ENCODE results near the gene ZNF326.

The ZNF326 gene

DNA sequence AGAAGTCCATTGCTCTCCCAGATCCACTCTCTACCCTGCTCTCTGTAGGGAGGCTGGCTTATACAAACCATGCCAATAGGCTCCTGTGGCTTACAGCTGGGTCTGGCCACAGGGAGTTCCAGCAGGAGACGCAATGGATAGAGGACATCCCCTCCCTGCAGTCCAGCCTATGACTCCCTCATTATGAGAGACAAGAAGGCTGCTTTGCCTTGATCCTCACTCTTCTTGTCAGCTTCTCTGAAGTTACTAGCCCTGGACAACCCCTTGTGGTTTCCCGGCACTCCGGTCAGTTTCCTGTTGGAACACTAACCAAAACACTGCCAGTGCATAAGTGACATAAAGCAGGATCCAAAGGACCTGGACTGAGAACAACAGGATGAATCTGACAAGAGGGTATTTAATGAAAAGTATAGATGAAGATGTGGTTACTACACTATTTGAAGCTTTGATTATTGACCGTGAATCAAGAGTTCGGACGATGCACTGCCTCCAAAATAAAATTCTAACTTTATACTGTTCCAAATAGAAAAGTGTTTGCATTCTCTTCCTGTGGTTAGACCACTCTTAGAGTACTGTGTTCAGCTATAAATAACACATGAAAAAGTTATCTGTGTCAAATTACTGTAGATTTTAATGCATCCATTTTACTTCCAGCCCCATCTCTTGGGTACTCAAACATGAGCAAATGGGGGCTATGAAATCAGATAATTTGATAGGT is 32.7 kb upstream of the ZNF326 start:
- no peak overlapping the region for H2BK120ac ChIP-seq (ENCODE audit: low read depth, low read length)
- 0% methylated on average over 3 of the region's 6 CpGs for WGBS
- no peak overlapping the region for H3K27ac ChIP-seq (ENCODE audit: low read length, poor library complexity, severe bottlenecking)
- DNase-seq: peak; percentile 94
- H2AFZ ChIP-seq (ENCODE audit: low read depth, low read length): no peak overlapping the region
- H3K4me3 ChIP-seq (ENCODE audit: insufficient read depth in 1 of 2, low read depth in 1 of 2, low read length in 2 of 2): no peak overlapping the region
- H3K14ac ChIP-seq (ENCODE audit: low read length in 2 of 2): no peak overlapping the region
- H2AK5ac ChIP-seq (ENCODE audit: low read length, severe bottlenecking): no peak overlapping the region
- H2BK5ac ChIP-seq (ENCODE audit: low read depth, low read length, poor library complexity, severe bottlenecking): no peak overlapping the region
- H2BK12ac ChIP-seq (ENCODE audit: low read length in 2 of 2): peak overlapping the region in 1 of 2 experiments; percentile 63
- H3K23ac ChIP-seq (ENCODE audit: low read length in 2 of 2): no peak overlapping the region
- no peak overlapping the region for H2BK15ac ChIP-seq (ENCODE audit: low read depth, poor library complexity, severe bottlenecking)
- H3K27me3 ChIP-seq (ENCODE audit: control insufficient read depth in 1 of 2, insufficient read depth in 1 of 2, low read length in 2 of 2): no peaks in the 10 kb centered on the region
- H3K4me1 ChIP-seq (ENCODE audit: control insufficient read depth, insufficient read depth, low read depth, low read length): peaks cover 3% of the 10 kb centered on the region
- no peak overlapping the region for H3K4ac ChIP-seq (ENCODE audit: low read depth in 1 of 2, low read length in 2 of 2)
- H3K18ac ChIP-seq (ENCODE audit: low read depth in 1 of 2, low read length in 2 of 2): peak overlapping the region in 1 of 2 experiments; percentile 66
- H4K8ac ChIP-seq (ENCODE audit: low read length): no peak overlapping the region
- no peaks in the 10 kb centered on the region for H3K36me3 ChIP-seq (ENCODE audit: control insufficient read depth in 1 of 2, insufficient read depth in 2 of 2, low read depth in 1 of 2, low read length in 2 of 2)
- no peak overlapping the region for H3K4me2 ChIP-seq (ENCODE audit: low read length, poor library complexity, severe bottlenecking)
- no peaks in the 10 kb centered on the region for H3K9me3 ChIP-seq (ENCODE audit: control insufficient read depth, low read length)
- H3K79me1 ChIP-seq (replicated peaks; ENCODE audit: low read length, poor library complexity, severe bottlenecking): no peaks in the 10 kb centered on the region
- H4K91ac ChIP-seq (ENCODE audit: low read length): no peak overlapping the region
- H3K9ac ChIP-seq (ENCODE audit: low read length): no peak overlapping the region

DNA sequence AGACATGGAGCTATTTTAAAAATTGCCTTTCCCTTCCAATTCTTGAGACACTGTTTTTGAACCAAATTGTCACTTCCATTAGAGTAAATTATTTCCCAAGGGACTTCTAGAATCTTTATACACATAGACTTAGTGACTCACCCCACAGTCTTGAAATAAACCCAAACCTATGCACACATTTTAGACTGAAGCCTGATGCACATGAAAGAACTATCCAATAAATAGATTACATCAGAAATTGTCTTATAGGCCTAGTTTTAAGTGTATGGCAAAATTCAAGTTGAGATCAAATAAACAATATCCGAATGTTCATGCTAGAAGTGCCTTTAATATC is 32.2 kb upstream of the ZNF326 start:
- H3K9me3 ChIP-seq (ENCODE audit: control insufficient read depth, low read length): no peaks in the 10 kb centered on the region
- no peak overlapping the region for H2AK5ac ChIP-seq (ENCODE audit: low read length, severe bottlenecking)
- peak; percentile 71 for DNase-seq
- no peaks in the 10 kb centered on the region for H3K36me3 ChIP-seq (ENCODE audit: control insufficient read depth in 1 of 2, insufficient read depth in 2 of 2, low read depth in 1 of 2, low read length in 2 of 2)
- H3K4ac ChIP-seq (ENCODE audit: low read depth in 1 of 2, low read length in 2 of 2): no peak overlapping the region
- H4K8ac ChIP-seq (ENCODE audit: low read length): no peak overlapping the region
- no peak overlapping the region for H3K23ac ChIP-seq (ENCODE audit: low read length in 2 of 2)
- H3K4me3 ChIP-seq (ENCODE audit: insufficient read depth in 1 of 2, low read depth in 1 of 2, low read length in 2 of 2): no peak overlapping the region
- no peak overlapping the region for H2BK12ac ChIP-seq (ENCODE audit: low read length in 2 of 2)
- H2BK15ac ChIP-seq (ENCODE audit: low read depth, poor library complexity, severe bottlenecking): no peak overlapping the region
- H3K9ac ChIP-seq (ENCODE audit: low read length): no peak overlapping the region
- WGBS: no CpG with 5 or more reads among the region's 1 CpG
- H3K4me1 ChIP-seq (ENCODE audit: control insufficient read depth, insufficient read depth, low read depth, low read length): peaks cover 3% of the 10 kb centered on the region
- no peak overlapping the region for H3K18ac ChIP-seq (ENCODE audit: low read depth in 1 of 2, low read length in 2 of 2)
- no peak overlapping the region for H2AFZ ChIP-seq (ENCODE audit: low read depth, low read length)
- H4K91ac ChIP-seq (ENCODE audit: low read length): no peak overlapping the region
- no peak overlapping the region for H3K14ac ChIP-seq (ENCODE audit: low read length in 2 of 2)
- no peak overlapping the region for H3K4me2 ChIP-seq (ENCODE audit: low read length, poor library complexity, severe bottlenecking)
- H3K27ac ChIP-seq (ENCODE audit: low read length, poor library complexity, severe bottlenecking): no peak overlapping the region
- H3K27me3 ChIP-seq (ENCODE audit: control insufficient read depth in 1 of 2, insufficient read depth in 1 of 2, low read length in 2 of 2): no peaks in the 10 kb centered on the region
- no peaks in the 10 kb centered on the region for H3K79me1 ChIP-seq (replicated peaks; ENCODE audit: low read length, poor library complexity, severe bottlenecking)
- no peak overlapping the region for H2BK120ac ChIP-seq (ENCODE audit: low read depth, low read length)
- H2BK5ac ChIP-seq (ENCODE audit: low read depth, low read length, poor library complexity, severe bottlenecking): no peak overlapping the region

DNA sequence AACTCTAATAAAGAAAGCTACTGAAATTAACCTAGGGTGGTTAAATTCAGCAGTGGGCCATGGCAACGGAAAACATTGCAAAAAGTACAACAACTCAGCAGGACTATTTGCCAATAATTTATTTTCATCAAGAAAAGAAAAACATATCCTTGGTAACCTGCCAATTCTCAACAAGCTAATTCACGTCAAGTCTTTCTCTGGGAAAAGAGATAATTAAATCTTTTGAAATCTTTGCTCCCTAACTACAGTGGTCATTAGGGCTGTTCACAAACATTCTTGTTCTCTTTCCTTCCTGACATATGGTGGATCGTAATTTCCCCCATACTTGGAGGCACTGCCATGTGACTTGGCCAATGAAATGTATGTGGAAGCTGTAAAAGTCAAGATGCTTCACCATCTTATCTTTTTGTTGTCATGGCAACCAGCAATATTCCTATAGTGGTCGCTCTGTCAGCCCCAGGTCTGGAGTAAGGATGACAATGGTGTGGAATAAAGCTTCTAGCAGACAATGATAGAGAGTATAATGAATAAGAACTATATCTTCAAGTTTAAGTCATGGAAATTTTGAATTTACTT is 29.6 kb upstream of the ZNF326 start:
- no peak overlapping the region for H2AFZ ChIP-seq (ENCODE audit: low read depth, low read length)
- H4K8ac ChIP-seq (ENCODE audit: low read length): no peak overlapping the region
- no peak overlapping the region for H2BK12ac ChIP-seq (ENCODE audit: low read length in 2 of 2)
- DNase-seq: peak; percentile 59
- H3K4ac ChIP-seq (ENCODE audit: low read depth in 1 of 2, low read length in 2 of 2): no peak overlapping the region
- WGBS: 76% methylated on average over 4 of the region's 4 CpGs
- no peak overlapping the region for H4K91ac ChIP-seq (ENCODE audit: low read length)
- no peak overlapping the region for H2AK5ac ChIP-seq (ENCODE audit: low read length, severe bottlenecking)
- H3K79me1 ChIP-seq (replicated peaks; ENCODE audit: low read length, poor library complexity, severe bottlenecking): no peaks in the 10 kb centered on the region
- no peak overlapping the region for H3K14ac ChIP-seq (ENCODE audit: low read length in 2 of 2)
- H3K18ac ChIP-seq (ENCODE audit: low read depth in 1 of 2, low read length in 2 of 2): no peak overlapping the region
- H3K27me3 ChIP-seq (ENCODE audit: control insufficient read depth in 1 of 2, insufficient read depth in 1 of 2, low read length in 2 of 2): no peaks in the 10 kb centered on the region
- H2BK5ac ChIP-seq (ENCODE audit: low read depth, low read length, poor library complexity, severe bottlenecking): no peak overlapping the region
- H3K36me3 ChIP-seq (ENCODE audit: control insufficient read depth in 1 of 2, insufficient read depth in 2 of 2, low read depth in 1 of 2, low read length in 2 of 2): no peaks in the 10 kb centered on the region
- no peak overlapping the region for H3K27ac ChIP-seq (ENCODE audit: low read length, poor library complexity, severe bottlenecking)
- no peak overlapping the region for H2BK120ac ChIP-seq (ENCODE audit: low read depth, low read length)
- H3K9ac ChIP-seq (ENCODE audit: low read length): no peak overlapping the region
- no peak overlapping the region for H3K23ac ChIP-seq (ENCODE audit: low read length in 2 of 2)
- H2BK15ac ChIP-seq (ENCODE audit: low read depth, poor library complexity, severe bottlenecking): no peak overlapping the region
- peaks cover 3% of the 10 kb centered on the region for H3K4me1 ChIP-seq (ENCODE audit: control insufficient read depth, insufficient read depth, low read depth, low read length)
- H3K9me3 ChIP-seq (ENCODE audit: control insufficient read depth, low read length): no peaks in the 10 kb centered on the region
- no peak overlapping the region for H3K4me2 ChIP-seq (ENCODE audit: low read length, poor library complexity, severe bottlenecking)
- no peak overlapping the region for H3K4me3 ChIP-seq (ENCODE audit: insufficient read depth in 1 of 2, low read depth in 1 of 2, low read length in 2 of 2)

DNA sequence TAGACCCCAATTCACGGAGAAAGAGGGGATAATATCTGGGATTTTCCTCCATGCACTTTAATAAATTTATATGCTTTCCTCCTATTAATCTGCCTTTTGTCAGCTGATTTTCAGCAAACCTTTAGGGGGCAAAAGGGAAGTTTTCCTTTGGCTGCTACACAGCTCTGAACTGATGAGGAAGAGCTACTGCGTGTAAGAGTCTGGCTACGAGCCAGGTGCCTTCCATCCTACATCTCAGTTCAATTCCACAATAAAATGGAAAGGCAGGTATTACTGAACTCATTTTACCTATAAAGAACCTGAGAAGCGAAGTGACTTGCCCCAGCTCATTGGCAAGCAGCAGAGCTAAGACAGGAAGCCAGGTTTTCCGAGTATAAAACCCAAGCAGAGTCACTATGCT is 28.3 kb upstream of the ZNF326 start:
- H2AK5ac ChIP-seq (ENCODE audit: low read length, severe bottlenecking): no peak overlapping the region
- H3K9ac ChIP-seq (ENCODE audit: low read length): no peak overlapping the region
- no peak overlapping the region for H4K8ac ChIP-seq (ENCODE audit: low read length)
- H3K14ac ChIP-seq (ENCODE audit: low read length in 2 of 2): no peak overlapping the region
- no peak overlapping the region for H2BK15ac ChIP-seq (ENCODE audit: low read depth, poor library complexity, severe bottlenecking)
- no peak overlapping the region for H3K4me3 ChIP-seq (ENCODE audit: insufficient read depth in 1 of 2, low read depth in 1 of 2, low read length in 2 of 2)
- no peaks in the 10 kb centered on the region for H3K27me3 ChIP-seq (ENCODE audit: control insufficient read depth in 1 of 2, insufficient read depth in 1 of 2, low read length in 2 of 2)
- H2BK12ac ChIP-seq (ENCODE audit: low read length in 2 of 2): no peak overlapping the region
- H2AFZ ChIP-seq (ENCODE audit: low read depth, low read length): no peak overlapping the region
- no peak overlapping the region for H4K91ac ChIP-seq (ENCODE audit: low read length)
- H3K4ac ChIP-seq (ENCODE audit: low read depth in 1 of 2, low read length in 2 of 2): no peak overlapping the region
- no peak for DNase-seq
- H3K27ac ChIP-seq (ENCODE audit: low read length, poor library complexity, severe bottlenecking): no peak overlapping the region
- H3K4me1 ChIP-seq (ENCODE audit: control insufficient read depth, insufficient read depth, low read depth, low read length): peaks cover 3% of the 10 kb centered on the region
- 90% methylated on average over 5 of the region's 5 CpGs for WGBS
- no peaks in the 10 kb centered on the region for H3K36me3 ChIP-seq (ENCODE audit: control insufficient read depth in 1 of 2, insufficient read depth in 2 of 2, low read depth in 1 of 2, low read length in 2 of 2)
- H2BK5ac ChIP-seq (ENCODE audit: low read depth, low read length, poor library complexity, severe bottlenecking): no peak overlapping the region
- H3K79me1 ChIP-seq (replicated peaks; ENCODE audit: low read length, poor library complexity, severe bottlenecking): no peaks in the 10 kb centered on the region
- no peak overlapping the region for H2BK120ac ChIP-seq (ENCODE audit: low read depth, low read length)
- peak overlapping the region in 1 of 2 experiments; percentile 21 for H3K18ac ChIP-seq (ENCODE audit: low read depth in 1 of 2, low read length in 2 of 2)
- H3K4me2 ChIP-seq (ENCODE audit: low read length, poor library complexity, severe bottlenecking): no peak overlapping the region
- H3K23ac ChIP-seq (ENCODE audit: low read length in 2 of 2): no peak overlapping the region
- H3K9me3 ChIP-seq (ENCODE audit: control insufficient read depth, low read length): no peaks in the 10 kb centered on the region
